Measurements from ENCODE around the gene KDM5D.
A peak's percentile ranks its signal among the peaks of the same experiment; 100 is the strongest.

Gene KDM5D

DNA sequence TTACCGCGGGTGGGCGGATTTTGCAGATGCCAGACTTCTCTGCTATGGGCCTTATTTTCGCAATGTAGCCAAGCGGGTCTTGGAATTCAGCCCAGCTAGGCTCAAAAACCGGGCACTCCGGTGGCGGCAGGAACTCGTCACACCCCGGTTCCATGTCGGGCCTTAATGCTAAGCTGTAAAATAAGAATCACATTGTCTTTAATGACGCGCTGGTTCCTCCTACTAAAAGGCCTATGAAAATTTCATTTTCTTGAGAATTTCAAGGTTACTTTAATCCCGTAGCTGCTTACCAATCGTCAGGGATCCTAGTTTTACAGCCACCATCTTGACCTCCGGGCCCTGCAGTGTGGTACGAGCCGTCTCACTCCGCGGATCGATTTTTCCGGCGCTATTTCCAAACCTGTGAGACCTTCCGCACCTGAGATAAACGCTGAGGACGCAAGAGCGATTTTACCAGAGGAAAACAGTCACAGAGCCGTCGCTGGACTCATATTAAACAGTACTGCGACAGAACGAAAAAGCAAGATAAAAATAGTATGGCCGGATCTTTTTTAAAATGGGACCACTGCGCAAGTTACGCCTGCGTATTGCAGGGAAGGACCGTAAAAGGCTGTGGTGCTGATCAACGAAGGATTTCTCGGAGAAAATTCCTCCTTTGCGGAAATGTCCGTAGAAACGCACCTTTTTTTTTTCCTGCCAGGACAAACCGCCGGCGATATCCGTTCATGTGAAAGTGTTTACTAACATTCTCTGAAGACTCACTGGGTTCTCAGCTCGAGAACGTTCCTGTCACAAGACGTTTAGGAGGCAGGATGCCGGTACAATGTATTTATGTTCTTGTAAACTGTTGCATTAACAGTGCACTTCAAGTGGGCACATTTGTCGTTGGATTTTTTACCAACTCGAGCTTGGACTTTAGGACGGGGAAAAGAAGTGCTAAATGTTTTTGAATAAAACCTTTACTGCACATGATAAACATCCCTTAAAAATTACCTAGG is at the start of gene KDM5D:
Gene KDM5D, minus strand, starts transcription at position 346 of the 998 bp plus-strand sequence. Its CDS starts 192 bp downstream, at position 154.
- peak; percentile 77 for DNase-seq (ENCODE audit: low spot score)

DNA sequence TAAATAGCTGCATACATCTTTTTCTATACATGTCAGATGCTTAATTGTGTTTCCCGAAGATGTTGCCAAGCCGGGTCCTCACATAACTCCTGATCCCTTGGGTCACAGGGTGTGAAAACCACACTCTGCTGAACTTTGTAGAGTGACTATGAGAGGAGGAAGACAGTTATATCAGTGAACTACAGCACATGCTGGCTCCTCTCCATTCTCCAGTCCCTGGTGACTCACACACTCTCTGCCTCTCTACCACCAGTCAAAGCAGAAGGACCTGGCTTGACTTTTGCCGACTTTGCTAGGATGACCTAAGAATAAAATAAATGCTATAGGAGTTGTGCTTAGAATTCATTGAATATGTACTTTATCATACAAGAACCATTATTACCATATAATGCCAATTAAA is 23.8 kb upstream of the KDM5D start:
- no peak for DNase-seq (ENCODE audit: low spot score)

DNA sequence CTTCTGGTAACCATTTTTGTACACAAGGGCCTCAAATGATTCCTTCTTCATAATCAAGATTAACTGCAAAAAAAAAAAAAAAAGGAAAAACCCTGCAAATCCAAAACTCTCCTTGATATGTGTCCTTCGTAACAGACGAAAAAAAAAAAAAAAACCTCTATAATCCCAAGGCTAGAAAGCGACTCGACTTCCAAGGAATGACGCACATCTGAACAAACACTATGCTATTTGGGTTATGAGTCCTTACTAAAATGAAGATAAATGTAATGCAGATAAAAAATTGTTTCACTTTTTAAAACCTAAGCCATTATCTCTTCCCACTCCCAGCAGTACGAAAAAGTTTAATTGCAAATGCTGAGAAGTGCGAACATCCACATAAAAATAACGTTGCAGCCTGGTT is 1.2 kb downstream of the KDM5D start:
- DNase-seq (ENCODE audit: low spot score): no peak

DNA sequence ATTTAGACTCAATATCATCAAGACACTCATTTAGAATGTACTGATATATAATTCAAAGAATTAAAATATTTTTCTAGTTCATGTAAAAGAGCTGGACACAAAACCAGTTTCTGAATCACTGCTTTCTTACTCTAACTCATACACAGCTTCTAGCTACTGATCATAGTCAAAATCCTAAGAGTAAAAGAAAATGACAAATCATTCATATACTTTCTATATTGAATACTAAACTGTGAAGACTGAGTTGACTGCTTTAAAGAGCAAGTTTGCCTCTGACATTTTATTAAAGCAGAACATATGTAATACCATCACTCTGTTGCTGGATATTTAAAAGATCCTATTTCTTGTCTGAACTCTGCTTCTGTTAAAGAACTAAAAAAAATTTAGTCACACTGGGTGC is 2.4 kb downstream of the KDM5D start:
- DNase-seq (ENCODE audit: low spot score): no peak

DNA sequence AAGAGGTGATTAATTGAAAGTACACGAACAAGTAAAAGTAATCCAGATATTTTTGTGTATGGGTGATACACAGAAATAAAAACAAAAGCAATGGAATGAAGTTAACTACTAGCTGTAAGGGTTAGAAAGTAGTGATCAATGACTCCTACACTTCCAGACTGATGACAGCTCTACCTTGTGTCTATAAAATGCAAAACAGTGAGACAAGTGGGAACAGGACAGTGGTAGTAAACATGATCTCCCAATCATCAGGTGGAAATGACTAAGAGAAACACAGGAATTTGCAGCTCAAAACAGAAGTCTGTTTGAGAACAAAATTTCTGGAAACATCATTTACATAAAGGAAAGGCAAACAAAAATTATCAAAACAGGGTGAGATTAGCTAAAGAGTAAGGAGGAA is 10.1 kb downstream of the KDM5D start:
- DNase-seq (ENCODE audit: low spot score): no peak

DNA sequence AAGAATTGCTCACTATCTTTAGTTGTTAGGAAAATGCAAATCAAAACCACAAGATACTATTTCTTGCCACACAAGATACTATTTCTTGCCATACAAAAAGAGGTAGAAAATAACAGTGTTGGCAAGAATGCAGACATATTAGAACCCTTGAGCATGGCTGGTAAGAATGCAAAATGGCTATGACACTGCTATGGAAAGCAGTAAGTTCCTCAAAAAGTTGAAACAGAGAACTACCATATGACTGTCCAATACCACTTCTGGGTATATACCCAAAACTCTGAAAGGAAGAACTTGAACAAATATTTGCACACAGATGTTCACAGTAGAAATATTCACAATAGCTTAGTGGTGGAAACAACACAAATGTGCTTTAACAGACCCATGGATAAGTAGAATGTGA is 26.6 kb downstream of the KDM5D start:
- DNase-seq (ENCODE audit: low spot score): no peak

DNA sequence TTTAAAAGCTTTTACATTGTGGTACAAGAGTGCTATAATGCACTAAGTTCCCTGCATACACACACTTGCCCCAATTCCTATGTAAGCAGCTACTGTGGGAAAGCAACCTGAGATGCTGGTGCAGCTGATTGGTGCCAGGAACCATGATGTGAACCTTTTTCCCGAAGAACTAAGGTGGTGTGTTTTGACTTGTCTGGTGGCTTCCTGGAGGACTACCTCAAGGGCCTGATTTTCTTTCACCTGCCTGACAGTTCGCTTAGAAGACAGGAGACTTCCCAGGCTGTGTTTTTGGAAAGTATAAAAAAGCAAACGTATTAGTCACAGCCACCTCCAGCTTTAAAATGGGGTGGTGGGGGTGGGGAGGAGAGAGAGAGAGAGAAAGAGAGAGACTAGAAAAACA is 27.4 kb downstream of the KDM5D start:
- no peak for DNase-seq (ENCODE audit: low spot score)

DNA sequence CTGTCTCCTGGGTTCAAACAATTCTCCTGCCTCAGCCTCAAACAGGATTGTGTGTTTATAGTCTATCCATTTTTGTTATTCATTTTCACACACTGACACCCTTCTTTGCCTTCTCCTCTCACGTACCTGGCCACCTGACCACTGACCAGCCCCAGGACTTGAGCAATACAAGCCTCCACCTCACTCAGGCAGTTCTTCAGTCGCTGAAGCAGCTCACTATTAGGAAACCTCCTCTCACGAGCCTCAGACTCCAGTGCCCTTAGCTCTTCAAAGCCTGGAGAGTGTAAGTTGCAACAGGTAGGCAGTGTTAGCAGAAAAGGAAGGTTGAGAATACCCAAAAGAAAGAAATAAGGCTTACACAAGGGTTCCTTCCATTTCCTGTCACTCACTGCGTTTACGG is 29.3 kb downstream of the KDM5D start:
- DNase-seq (ENCODE audit: low spot score): no peak

DNA sequence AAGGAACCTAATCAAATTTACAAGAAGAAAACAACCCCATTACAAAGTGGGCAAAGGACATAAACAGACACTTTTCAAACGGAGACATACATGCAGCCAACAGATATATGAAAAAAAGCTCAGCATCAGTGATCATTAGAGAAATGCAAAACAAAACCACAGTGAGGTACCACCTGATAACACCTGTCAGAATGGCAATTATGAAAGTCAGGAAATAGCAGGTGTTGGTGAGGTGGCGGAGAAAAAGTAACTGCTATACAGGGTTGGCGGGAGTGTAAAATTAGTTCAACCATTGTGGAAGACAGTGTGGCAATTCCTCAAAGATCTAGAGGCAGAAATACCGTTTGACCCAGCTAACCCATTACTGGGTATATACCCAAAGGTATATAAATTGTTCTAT is 31.1 kb downstream of the KDM5D start:
- DNase-seq (ENCODE audit: low spot score): no peak

DNA sequence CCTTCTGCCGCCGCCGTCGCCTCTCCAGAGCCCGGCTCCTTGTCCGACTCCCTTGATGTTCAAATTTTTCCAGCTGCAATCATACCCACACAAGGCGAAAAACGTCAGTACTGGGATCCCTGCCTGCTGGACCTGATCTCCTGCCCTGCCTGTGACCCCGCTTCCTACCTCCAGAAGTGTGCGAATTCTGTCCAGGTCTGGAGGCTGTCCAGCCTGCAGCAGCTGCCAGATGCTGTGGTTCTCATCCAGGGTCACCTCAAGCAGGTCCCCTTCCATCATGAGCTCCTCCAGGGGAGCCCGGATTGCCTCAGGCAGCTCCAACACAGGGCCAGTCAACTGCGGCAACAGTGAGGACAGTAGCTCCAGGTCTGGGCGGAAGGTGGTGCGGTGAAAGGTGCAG is 38.3 kb downstream of the KDM5D start:
- DNase-seq (ENCODE audit: low spot score): no peak

DNA sequence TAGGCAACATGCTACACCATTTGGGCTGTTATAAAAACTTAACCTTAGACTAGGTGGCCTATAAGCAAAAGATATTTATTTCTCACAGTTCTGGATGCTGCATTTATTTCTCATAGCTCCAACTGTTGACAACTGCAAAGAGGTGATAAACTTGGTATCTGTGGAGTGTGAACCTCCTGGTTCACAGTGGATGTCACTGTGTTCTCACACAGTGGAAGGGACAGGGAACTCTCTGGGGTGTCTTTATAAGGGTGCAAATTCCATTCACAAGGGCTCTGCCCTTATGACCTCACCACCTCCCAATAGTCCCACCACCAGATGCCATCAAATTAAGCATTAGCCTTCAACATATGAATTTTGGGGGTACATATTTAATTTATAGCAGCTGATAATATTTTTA is 46.0 kb downstream of the KDM5D start:
- no peak for DNase-seq (ENCODE audit: low spot score)

DNA sequence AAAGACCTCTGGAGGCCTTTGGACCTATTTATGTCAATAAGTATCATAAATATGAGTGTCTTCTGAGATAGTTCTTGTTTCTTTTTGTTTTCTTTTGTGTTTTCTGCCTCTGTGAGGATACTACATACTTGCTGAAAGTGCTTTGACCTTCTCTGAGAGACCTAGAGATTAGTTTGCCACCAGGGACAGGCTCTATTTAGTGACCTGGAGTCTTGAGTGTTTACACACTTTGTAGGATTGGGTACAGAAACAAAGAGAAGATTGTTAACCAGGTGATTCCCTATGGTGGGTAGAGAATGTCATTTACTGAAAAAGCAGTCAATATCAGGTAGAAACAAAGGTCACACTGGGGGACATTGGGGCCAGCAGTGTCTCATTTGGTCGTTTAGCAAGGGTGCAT is 63.7 kb downstream of the KDM5D start:
- DNase-seq (ENCODE audit: low spot score): no peak

Data from hematopoietic multipotent progenitor cell treated with erythropoietin and hydrocortisone succinate and interleukin-3 and kit ligand, for 17 days (in vitro differentiated cells).